ENCODE results near the gene NUDCD2. TPM values are rescaled to one million over a fixed set of nuclear protein-coding genes. Genes with fewer than 3 reads are reported as not detected.

Gene NUDCD2
- total RNA-seq: 28.1 TPM

DNA sequence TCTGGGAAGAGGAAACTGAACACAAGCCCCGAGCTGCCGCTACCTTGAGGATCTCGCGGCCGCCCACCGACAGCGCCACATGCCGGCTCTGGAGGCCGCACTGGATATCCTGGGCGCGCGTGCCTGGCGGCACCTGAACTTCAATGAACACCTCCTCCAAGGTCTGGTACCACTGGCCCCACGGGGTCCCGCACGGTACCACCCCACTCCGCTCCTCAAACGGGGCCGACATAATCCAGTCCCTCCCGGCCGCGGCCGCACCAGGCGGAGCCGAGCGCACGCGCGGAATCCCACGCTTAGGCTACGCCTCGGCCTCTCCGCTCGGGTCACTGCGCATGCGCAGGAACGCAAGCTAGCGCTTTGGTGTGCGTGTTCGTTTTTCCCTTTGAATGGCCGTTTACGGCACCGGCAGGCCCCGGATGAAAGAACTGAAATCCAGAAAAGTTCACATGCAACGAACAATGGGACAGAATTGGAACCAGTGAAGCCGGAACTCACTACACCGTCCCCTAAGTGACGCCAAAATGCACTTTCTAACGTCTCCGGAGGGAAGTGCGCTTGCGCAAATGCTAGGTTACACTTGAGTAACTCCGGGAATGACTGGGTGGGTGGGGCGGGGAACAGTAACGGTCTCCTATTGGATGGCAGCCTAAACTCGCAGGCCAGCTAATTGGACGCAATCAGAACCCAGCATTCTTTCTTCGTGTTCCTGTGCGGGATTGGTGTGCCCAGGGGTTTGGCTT, at the start of gene NUDCD2:
TSS of gene NUDCD2 (minus strand) at position 284 of the 743 bp plus-strand sequence. CDS start at position 232, 52 bp downstream.
- peak; percentile 96 for DNase-seq (ENCODE audit: low spot score)

DNA sequence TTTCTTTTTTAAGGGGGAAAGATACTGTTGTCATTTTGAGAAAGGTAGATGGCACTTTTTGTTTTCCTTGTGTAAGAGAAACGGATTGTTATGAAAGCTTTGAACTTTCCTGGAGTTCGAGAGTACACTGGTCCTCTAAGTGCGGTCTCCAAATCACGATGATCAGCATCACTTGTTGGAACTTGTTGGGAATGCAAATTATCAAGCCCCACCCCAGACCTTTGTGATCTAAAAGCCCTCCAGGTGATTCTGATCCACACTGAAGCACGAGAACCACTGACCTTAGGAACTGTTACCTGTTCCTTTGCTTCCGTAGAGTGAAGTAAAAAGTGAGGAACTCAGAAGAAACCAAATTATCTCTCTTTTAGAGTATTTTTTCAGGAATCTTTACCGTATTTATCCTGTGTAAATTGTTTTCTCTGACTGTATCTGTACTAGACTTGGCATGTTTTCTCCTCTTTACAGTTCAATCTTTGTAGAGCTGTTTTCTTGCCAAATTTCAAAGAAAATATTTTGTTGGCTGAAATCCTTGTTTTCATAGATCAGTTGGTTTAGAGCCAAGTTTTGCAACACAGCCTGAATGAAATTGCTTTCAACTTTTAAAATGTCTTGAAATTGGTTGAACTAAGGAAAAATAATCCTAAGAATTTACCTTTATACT, 49.5 kb upstream of the NUDCD2 start:
- peak; percentile 69 for DNase-seq (ENCODE audit: low spot score)

DNA sequence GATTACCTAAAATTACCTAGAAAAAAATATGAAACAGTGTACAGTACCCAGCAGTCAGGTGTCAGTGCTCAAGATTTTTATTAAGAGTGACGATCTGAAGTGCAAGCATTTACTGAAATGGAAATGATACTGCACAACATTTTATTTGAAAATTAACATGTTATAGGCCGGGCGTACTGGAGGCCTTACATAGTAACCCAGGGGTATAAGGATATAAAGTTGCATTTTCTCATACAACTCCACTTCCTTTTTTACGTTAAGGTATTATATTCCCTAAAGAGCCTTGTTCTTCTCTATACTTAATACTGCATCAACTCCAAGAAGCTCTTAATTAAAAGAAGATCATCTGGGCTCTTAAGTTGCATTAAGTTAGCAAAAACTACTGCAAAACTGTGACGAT, 48.9 kb upstream of the NUDCD2 start:
- DNase-seq (ENCODE audit: low spot score): no peak

- no peak for DNase-seq (ENCODE audit: low spot score)
These were observed 46.8 kb upstream of the NUDCD2 start for GRCh38 chr5:163506726-163507125.

DNA sequence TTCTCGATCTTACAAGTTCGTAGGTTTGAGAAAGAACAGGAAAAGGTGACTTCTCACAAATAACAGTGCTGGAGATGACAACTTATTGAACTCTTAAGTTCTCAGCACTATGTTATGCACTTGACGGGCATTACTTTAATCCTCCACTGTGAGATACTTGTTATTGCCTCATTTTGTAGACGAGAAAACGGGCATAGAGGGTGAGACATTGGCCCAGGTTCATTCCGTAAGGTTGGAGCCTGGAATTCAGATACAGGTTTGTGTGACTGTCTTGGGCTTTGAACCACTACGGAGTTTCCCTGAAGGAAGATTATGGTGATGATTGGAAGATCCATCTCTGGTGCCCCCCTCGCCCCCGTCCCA, 46.2 kb upstream of the NUDCD2 start:
- DNase-seq (ENCODE audit: low spot score): no peak

- peak; percentile 97 for DNase-seq (ENCODE audit: low spot score)
These were observed 45.6 kb upstream of the NUDCD2 start, which contains the start of gene MAT2B for GRCh38 chr5:163505368-163506094. TSS of gene MAT2B (plus strand) at chr5:163505619. CDS start at chr5:163505687, 68 bp downstream.

DNA sequence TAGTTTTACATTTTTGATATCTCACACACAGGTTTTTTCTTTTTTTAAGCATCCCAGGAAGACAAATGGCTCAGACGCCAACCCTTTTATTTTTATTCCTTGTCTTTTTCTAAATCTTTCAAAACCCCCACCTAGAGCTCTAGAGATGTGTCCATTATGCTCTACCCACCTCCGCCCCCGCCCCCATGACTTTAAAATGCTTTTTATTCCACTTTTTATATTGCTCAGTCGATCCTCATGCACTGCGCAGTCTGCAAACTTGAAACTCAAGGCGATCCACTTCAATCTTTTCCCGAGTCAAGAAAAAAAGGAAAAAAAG, 45.1 kb upstream of the NUDCD2 start:
- DNase-seq (ENCODE audit: low spot score): no peak

- DNase-seq (ENCODE audit: low spot score): peak; percentile 68
These were observed 44.4 kb upstream of the NUDCD2 start for GRCh38 chr5:163504079-163504931.

DNA sequence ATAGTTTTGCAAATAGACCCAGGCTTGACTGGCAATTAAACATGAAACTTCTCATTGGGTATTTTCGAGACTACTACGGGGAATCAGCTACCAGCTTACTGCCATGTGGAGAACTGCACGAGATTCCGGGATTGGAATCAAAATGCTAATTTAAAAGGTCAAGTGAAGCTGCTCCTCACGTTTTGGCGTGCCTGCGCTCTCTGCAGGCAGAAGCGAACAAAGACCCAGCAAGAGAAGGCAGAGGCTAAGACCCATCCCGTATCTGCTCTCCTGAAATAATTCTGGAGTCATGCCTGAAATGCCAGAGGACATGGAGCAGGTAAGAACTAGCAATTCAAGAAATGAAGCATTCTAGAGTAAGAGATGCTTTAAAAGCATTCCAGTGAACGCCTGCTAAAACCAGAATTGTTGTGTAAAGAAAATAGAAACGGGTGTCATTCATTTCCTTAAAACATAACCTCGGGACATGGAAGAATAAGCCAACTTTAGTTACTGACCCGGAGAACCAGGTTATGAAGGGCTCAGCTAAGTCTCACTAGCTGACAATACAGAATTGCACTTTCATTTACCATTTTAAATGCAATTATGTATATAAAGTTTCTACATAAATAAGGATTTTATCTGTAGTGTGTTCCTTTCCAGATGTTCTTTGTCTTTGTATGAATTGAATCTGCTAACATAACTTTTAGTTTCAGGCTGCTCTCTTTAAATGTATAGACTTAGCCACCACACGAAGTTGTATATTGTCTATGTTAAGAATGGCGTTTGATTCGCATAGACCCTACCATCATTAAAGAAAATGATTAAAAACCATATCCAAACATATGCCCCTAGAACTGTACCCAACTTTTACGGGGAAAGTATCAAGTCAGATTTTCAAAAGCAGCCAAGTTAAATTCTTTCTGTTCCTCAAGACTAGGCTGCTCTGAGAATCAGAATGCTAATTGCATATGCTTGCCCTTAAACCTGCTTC, 43.5 kb upstream of the NUDCD2 start:
- DNase-seq (ENCODE audit: low spot score): peak; percentile 72

- DNase-seq (ENCODE audit: low spot score): no peak
These were observed 42.6 kb upstream of the NUDCD2 start for GRCh38 chr5:163502521-163502920.

- DNase-seq (ENCODE audit: low spot score): no peak
These were observed 39.0 kb upstream of the NUDCD2 start for GRCh38 chr5:163498886-163499285.

GRCh38 chr5:163497315-163497714, 37.4 kb upstream of the NUDCD2 start:
- no peak for DNase-seq (ENCODE audit: low spot score)

DNA sequence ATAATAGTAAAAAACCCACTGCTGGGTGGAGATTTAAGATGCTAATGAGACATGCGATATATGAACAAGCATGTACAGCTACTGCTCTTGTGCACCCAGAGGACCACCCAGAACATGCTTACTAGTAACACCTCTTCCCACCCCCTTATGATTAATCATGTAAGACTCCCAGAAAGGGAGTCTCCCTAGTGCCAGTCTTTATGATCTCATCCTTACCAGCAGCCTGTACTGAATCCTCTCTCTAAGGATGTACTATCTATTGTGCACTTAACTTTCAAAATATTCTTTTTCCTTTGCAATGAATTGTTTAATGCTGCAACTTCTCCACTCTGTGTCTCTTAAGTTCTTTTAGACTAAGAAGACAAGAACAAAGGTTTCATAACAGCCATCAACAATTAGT, 36.4 kb upstream of the NUDCD2 start:
- no peak for DNase-seq (ENCODE audit: low spot score)

- no peak for DNase-seq (ENCODE audit: low spot score)
These were observed 29.8 kb upstream of the NUDCD2 start for GRCh38 chr5:163489745-163490075.

DNA sequence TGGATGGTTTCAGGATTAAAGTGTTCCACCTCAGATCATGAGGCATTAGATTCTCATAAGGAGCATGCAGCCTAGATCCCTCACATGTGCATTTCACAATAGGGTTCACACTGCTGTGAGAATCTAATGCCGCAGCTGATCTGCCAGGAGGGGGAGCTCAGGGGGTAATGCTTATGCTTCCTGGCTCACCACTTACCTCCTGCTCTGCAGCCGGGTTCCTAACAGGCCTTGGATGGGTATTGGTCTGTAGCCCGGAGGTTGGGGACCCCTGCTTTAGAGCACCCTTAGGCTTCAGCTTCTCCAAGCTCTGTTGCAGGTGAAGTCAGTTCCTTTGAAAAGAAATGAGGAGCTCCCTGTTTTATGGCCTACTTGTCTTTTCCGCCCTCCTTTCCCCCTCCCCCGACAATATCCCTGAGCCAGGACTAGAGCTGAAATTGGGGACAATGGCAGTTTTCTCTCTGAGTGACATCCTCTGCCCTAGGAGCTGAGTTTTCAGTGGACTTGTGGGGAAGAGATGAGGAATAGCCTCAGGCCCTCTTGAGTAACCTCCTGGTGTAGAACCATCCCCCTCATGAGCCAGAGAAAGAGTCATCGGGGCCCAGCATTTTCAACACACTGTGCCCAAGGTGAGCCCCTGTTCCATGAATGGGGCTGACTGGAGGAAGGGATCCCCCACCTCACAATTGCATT, 29.3 kb upstream of the NUDCD2 start:
- no peak for DNase-seq (ENCODE audit: low spot score)

DNA sequence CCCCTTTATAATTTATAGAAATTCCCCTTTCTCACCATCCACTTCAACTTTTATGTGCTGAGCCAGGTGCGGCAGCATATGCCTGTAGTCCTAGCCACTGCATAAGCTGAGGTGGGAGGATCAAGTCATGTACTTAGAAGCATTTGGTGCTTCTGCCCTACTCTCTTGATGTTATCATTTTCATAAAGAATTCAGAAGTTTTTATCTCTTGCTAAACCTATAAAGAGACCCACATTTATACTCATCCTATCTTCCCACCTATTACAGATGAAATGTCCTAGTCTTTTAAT, 19.0 kb upstream of the NUDCD2 start:
- DNase-seq (ENCODE audit: low spot score): no peak

GRCh38 chr5:163478126-163478981, 18.5 kb upstream of the NUDCD2 start:
- no peak for DNase-seq (ENCODE audit: low spot score)

DNA sequence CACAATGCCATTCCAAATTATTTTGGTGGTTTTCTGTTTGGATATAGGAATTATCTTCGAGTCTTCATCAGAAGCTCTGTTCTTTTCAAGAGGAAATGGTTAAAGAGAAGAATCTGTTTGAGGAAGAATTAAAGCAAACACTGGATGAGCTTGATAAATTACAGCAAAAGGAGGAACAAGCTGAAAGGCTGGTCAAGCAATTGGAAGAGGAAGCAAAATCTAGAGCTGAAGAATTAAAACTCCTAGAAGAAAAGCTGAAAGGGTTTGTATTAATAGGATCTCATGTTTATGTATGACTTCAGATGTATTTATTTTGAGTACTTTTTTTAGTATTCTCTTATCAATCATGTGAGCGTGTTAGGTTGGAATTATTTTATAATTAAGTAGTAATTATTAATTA, 15.5 kb upstream of the NUDCD2 start:
- DNase-seq (ENCODE audit: low spot score): no peak

DNA sequence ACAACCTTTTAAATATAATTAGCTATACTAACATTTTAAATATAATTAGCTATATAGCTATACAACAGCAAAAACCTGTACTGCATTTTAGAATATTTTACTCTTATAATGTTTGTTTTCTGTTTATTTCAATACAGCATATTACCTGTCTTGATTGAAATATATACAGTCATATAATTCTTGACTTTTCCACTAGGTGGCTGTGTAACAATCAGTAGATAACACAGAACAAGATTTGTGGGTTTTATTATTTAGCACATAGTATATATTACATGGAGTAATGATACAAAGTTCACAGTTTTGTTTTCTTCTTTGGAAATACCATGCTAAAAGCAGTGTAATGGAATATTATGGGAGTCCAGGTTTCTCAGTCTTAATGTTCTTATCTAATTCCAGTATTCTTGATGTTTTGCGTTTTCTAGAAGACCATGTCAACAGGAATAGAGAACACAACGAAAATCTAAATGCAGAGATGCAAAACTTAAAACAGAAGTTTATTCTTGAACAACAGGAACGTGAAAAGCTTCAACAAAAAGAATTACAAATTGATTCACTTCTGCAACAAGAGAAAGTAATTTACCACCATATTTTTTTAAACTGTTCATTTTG, 13.8 kb upstream of the NUDCD2 start:
- no peak for DNase-seq (ENCODE audit: low spot score)
